ENCODE data around the gene PIK3CB.
A peak's percentile ranks its signal among the peaks of the same experiment; 100 is the strongest.

Gene PIK3CB

DNA sequence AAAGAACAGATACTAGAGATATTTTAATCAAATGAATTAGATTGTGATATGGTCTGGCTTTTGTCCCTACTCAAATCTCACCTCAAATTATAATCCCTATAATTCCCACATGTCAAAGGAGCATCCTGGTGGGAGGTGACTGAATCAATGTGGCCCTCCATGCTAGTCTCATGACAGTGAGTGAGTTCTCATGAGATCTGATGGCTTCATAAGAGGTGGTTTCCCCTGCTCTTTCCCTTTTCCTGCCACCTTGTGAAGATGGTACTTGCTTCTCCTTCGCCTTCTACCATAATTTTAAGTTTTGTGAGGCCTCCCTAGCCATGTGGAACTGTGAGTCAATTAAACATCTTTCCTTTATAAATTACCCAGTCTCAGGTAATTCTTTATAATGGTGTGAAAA, 143.4 kb downstream of the PIK3CB start:
- no peak for TF ChIP-seq CTCF (IDR thresholded peaks at IDR 0.05; ENCODE audit: low read depth, low read length, missing control alignments)
- no peak overlapping the region for H3K4me3 ChIP-seq (ENCODE audit: low read depth, low read length)

GRCh38 chr3:138690036-138690435, 144.7 kb downstream of the PIK3CB start:
- no peak overlapping the region for H3K4me3 ChIP-seq (ENCODE audit: low read depth, low read length)
- TF ChIP-seq CTCF (IDR thresholded peaks at IDR 0.05; ENCODE audit: low read depth, low read length, missing control alignments) = no peak
- no peak for DNase-seq (ENCODE audit: low read depth)

More for the DNA sequence above, 143.4 kb downstream of the PIK3CB start:
- no peak for DNase-seq (ENCODE audit: low read depth)

- DNase-seq (ENCODE audit: low read depth) = no peak
- H3K4me3 ChIP-seq (ENCODE audit: low read depth, low read length) = no peak overlapping the region
- TF ChIP-seq CTCF (IDR thresholded peaks at IDR 0.05; ENCODE audit: low read depth, low read length, missing control alignments) = no peak
Observed at GRCh38 chr3:138688871-138689299, 145.8 kb downstream of the PIK3CB start.

GRCh38 chr3:138687236-138687635, 147.5 kb downstream of the PIK3CB start:
- no peak for TF ChIP-seq CTCF (IDR thresholded peaks at IDR 0.05; ENCODE audit: low read depth, low read length, missing control alignments)
- no peak for DNase-seq (ENCODE audit: low read depth)
- H3K4me3 ChIP-seq (ENCODE audit: low read depth, low read length) = no peak overlapping the region

GRCh38 chr3:138686771-138687221, 147.9 kb downstream of the PIK3CB start:
- peak; percentile 83 for DNase-seq (ENCODE audit: low read depth)
- no peak overlapping the region for H3K4me3 ChIP-seq (ENCODE audit: low read depth, low read length)
- no peak for TF ChIP-seq CTCF (IDR thresholded peaks at IDR 0.05; ENCODE audit: low read depth, low read length, missing control alignments)

- no peak overlapping the region for H3K4me3 ChIP-seq (ENCODE audit: low read depth, low read length)
- TF ChIP-seq CTCF (IDR thresholded peaks at IDR 0.05; ENCODE audit: low read depth, low read length, missing control alignments) = no peak
- no peak for DNase-seq (ENCODE audit: low read depth)
Observed at GRCh38 chr3:138684396-138684795, 150.3 kb downstream of the PIK3CB start.

DNA sequence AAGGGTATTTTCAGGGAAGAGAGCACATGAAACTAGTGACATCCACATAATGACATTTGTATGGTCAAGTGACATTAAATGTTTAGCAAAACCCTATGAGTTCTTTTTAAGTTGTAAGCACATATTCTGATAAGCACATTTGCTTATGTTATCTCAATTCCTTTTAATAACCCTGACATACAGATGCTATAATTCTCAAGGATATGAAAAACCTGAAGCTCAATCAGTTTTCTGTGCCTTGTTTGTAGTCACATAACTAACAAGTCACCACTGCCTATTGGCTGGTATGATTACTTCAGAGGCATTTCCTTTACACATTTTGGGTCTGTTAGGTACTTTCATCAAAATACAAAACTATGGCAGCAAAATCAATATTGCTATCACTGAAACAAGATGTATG, 152.1 kb downstream of the PIK3CB start:
- no peak for DNase-seq (ENCODE audit: low read depth)
- TF ChIP-seq CTCF (IDR thresholded peaks at IDR 0.05; ENCODE audit: low read depth, low read length, missing control alignments) = no peak
- H3K4me3 ChIP-seq (ENCODE audit: low read depth, low read length) = no peak overlapping the region
